Lower lobe of right lung (tissue), 2 donors: ENCODE measurements around the gene FPR2. TPM values are rescaled to one million over a fixed set of nuclear protein-coding genes. Genes with fewer than 3 reads are reported as not detected.
A peak's percentile ranks its signal among the peaks of the same experiment; 100 is the strongest.

Experiments used
- ATAC-seq, 2 donors: fragments of 200-7000 bp; cut with Tn5 transposase; one replicate each; pipeline ENCODE4 v1.9.1; 2020 to 2022; ENCODE audit warnings: mild to moderate bottlenecking in 2 of 2, moderate library complexity in 2 of 2
- DNase-seq: peaks from one replicate; pipeline ENCODE4 v3.0.0-alpha.2; 2020
- H3K27ac ChIP-seq: fragments of 200-600 bp; one replicate; pipeline ENCODE4 v1.8.0; 2022
- H3K27me3 ChIP-seq: fragments of 200-600 bp; one replicate; pipeline ENCODE4 v1.8.0; 2022; ENCODE audit warnings: low read depth
- H3K36me3 ChIP-seq: fragments of 200-600 bp; one replicate; pipeline ENCODE4 v1.8.0; 2022; ENCODE audit warnings: mild to moderate bottlenecking
- H3K4me1 ChIP-seq: fragments of 200-600 bp; one replicate; pipeline ENCODE4 v1.8.0; 2022
- H3K4me3 ChIP-seq: fragments of 200-600 bp; one replicate; pipeline ENCODE4 v1.8.0; 2022; ENCODE audit warnings: mild to moderate bottlenecking
- H3K9me3 ChIP-seq: fragments of 200-600 bp; one replicate; pipeline ENCODE4 v1.8.0; 2022
- CTCF ChIP-seq: fragments of 200-600 bp; IDR thresholded peaks from one replicate; pipeline ENCODE4 v1.8.0; 2022; ENCODE audit warnings: antibody characterized with exemption, mild to moderate bottlenecking
- intact Hi-C: fragments of 100-400 bp; cut with DNase I; formaldehyde crosslinking; loops from one replicate; pipeline ENCODE4 v1.11.0; 2022
- total RNA-seq: library from RNA; stranded (reverse); fragmentation: NEBNext Ultra II Directional; extraction: Animal tissue kit (Norgen Biotek cat#: 25700); gene quantifications from one replicate; pipeline ENCODE4 v1.2.1, GENCODE V29; 2021
- donor health status: DM: no; HTN: yes; CAD: no; lungs with severe emphysema.

Gene FPR2
- total RNA-seq, 1 donor from 2014 or later = 29.4 TPM

GRCh38 chr19:51714848-51715247 is 46.1 kb upstream of the FPR2 start:
- no peak for TF ChIP-seq CTCF
- Histone ChIP-seq H3K4me1 (peaks cover 5% of the 10 kb centered on the region), H3K4me3 (no peak overlapping the region), H3K27me3 (peaks cover 25% of the 10 kb centered on the region), H3K9me3 (no peaks in the 10 kb centered on the region), H3K27ac (no peak overlapping the region), H3K36me3 (no peaks in the 10 kb centered on the region)
- peak; percentile 25 to 31 for ATAC-seq
- DNase-seq = no peak
- intact Hi-C loops = no loop called here

GRCh38 chr19:51715850-51716249 is 45.1 kb upstream of the FPR2 start:
- H3K27me3 ChIP-seq = peaks cover 35% of the 10 kb centered on the region

GRCh38 chr19:51716925-51717324 is 44.1 kb upstream of the FPR2 start:
- no peak for TF ChIP-seq CTCF
- H3K9me3 ChIP-seq = no peaks in the 10 kb centered on the region
- H3K4me1 ChIP-seq = peaks cover 5% of the 10 kb centered on the region
- H3K27me3 ChIP-seq = peaks cover 46% of the 10 kb centered on the region
- H3K27ac ChIP-seq = no peak overlapping the region
- ATAC-seq (no peak), DNase-seq (no peak)
- H3K36me3 ChIP-seq = no peaks in the 10 kb centered on the region
- intact Hi-C loops = no loop called here
- no peak overlapping the region for H3K4me3 ChIP-seq

More at GRCh38 chr19:51715850-51716249, 45.1 kb upstream of the FPR2 start:
- intact Hi-C loops = no loop called here
- no peak overlapping the region for H3K27ac ChIP-seq
- DNase-seq = no peak
- no peak for TF ChIP-seq CTCF
- ATAC-seq = no peak
- H3K36me3 ChIP-seq = no peaks in the 10 kb centered on the region
- no peak overlapping the region for H3K4me3 ChIP-seq
- H3K4me1 ChIP-seq = peaks cover 5% of the 10 kb centered on the region
- H3K9me3 ChIP-seq = no peaks in the 10 kb centered on the region

- Histone ChIP-seq H3K9me3 (no peaks in the 10 kb centered on the region), H3K4me1 (peaks cover 5% of the 10 kb centered on the region), H3K27ac (no peak overlapping the region), H3K27me3 (peaks cover 49% of the 10 kb centered on the region), H3K4me3 (peak overlapping the region; percentile 35), H3K36me3 (no peaks in the 10 kb centered on the region)
- no peak for TF ChIP-seq CTCF
- intact Hi-C loops = no loop called here
- ATAC-seq (peak in 1 of 2 donors; percentile 20), DNase-seq (no peak)
These were observed 41.6 kb upstream of the FPR2 start for GRCh38 chr19:51719251-51719988.

- no peaks in the 10 kb centered on the region for H3K36me3 ChIP-seq
- ATAC-seq = no peak
- H3K27me3 ChIP-seq = peaks cover 62% of the 10 kb centered on the region
- no peaks in the 10 kb centered on the region for H3K9me3 ChIP-seq
- TF ChIP-seq CTCF = no peak
- H3K27ac ChIP-seq = no peak overlapping the region
- intact Hi-C loops = no loop called here
- H3K4me3 ChIP-seq = no peak overlapping the region
- H3K4me1 ChIP-seq = peaks cover 5% of the 10 kb centered on the region
- no peak for DNase-seq
These were observed 39.1 kb upstream of the FPR2 start for GRCh38 chr19:51721905-51722304.
